Raji (cell line): Measurements from ENCODE around the gene CLGN.

Source experiments
- POLR2A ChIP-seq: IDR thresholded peaks from 2 replicates; pipeline ENCODE4 v1.6.1; 2011; ENCODE audit warnings: low read depth, low read length, control low read depth; ENCODE audit not compliant: insufficient read depth

Gene CLGN

GRCh38 chr4:140427106-140427918 is at the start of gene CLGN:
TSS of gene CLGN (minus strand) at chr4:140427648. CDS start at chr4:140413078, 14,570 bp downstream.
- TF ChIP-seq POLR2A: no peak

GRCh38 chr4:140472156-140472555 is 44.7 kb upstream of the CLGN start:
- TF ChIP-seq POLR2A: no peak

GRCh38 chr4:140469791-140470733 is 42.6 kb upstream of the CLGN start:
- no peak for TF ChIP-seq POLR2A

- TF ChIP-seq POLR2A: no peak
These were observed 38.7 kb upstream of the CLGN start for GRCh38 chr4:140466146-140466545.

GRCh38 chr4:140463614-140464013 is 36.2 kb upstream of the CLGN start:
- TF ChIP-seq POLR2A: no peak

- TF ChIP-seq POLR2A: no peak
These were observed 35.7 kb upstream of the CLGN start for GRCh38 chr4:140463182-140463581.

GRCh38 chr4:140450352-140450751 is 22.9 kb upstream of the CLGN start:
- no peak for TF ChIP-seq POLR2A

GRCh38 chr4:140448830-140449229 is 21.4 kb upstream of the CLGN start:
- TF ChIP-seq POLR2A: no peak

- TF ChIP-seq POLR2A: no peak
These were observed 20.7 kb upstream of the CLGN start for GRCh38 chr4:140448162-140448561.

- no peak for TF ChIP-seq POLR2A
These were observed 12.2 kb upstream of the CLGN start for GRCh38 chr4:140439644-140440142.

GRCh38 chr4:140427919-140428471 is 547 bp upstream of the CLGN start:
- TF ChIP-seq POLR2A: no peak

- no peak for TF ChIP-seq POLR2A
These were observed 790 bp downstream of the CLGN start for GRCh38 chr4:140426610-140427105.

- no peak for TF ChIP-seq POLR2A
These were observed 4.3 kb downstream of the CLGN start for GRCh38 chr4:140423106-140423505.

GRCh38 chr4:140408974-140409373 is 18.5 kb downstream of the CLGN start:
- no peak for TF ChIP-seq POLR2A

GRCh38 chr4:140406292-140406691 is 21.2 kb downstream of the CLGN start:
- TF ChIP-seq POLR2A: no peak
